GM19438 (cell line): Measurements from ENCODE around the gene TBCK.

Experiments used
- ATAC-seq: cut with Tn5 transposase; IDR thresholded peaks from one replicate; pipeline ENCODE4 v1.9.1; 2021; ENCODE audit warnings: low read depth; ENCODE audit not compliant: unreplicated experiment

The TBCK gene

DNA sequence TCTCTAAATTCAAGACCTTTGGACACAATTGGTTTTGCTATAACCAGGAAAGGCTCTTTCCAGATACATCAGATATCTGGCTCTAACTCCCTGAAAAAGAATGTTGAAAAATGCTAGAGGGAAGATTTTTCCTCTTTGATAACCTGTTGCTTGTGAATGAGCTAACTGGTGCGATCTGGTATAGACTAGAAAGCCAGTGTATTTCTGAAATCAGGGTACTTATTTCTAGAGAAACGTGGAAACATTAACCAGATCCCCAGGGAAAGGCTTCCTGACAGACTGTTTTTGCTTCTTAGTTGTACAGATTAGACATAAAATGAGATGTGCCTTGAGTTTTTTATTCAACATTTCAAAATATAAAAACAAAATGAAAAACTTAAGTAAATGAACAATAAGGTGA is 313.0 kb downstream of the TBCK start:
- ATAC-seq, result no peak

DNA sequence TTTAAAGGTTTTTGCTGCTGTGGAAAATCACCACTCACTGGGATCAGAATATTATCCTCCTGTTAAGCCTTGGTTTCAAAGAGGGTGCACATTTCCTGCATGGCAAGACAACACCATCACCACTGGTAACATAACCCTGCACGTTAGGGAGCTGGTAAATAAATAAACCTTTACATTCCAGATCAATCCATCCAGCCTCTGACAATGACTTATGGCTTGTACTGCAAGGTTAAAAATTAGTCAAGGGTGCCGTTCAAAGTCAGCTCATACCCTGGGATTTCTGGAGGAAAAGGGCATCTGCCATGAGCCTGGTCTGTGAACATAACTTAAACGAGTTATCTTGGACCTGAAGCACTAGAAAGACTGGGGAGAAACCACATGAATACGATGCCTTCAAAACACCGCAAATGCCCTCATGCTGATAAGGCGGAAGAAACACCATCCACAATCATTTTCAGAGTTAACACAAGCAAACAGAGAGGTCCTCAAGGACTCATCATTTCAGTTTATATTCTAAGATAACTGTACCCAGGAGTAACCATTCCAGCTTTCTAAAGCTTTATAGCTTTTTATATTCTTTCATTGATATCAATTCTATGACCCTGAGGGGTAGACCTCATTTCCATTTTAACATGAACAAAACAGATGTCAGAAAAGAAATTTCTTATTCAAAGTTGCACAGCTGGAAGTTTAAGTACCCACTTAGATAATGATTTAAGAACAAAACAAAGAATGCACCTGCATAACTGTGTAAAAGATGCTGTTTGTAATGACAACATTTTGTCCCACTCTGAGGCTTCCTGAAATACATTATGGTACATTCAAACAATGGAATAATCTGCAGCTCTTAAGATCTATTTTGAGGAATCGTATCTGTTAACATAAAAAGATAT is 317.6 kb downstream of the TBCK start:
- ATAC-seq, result no peak

DNA sequence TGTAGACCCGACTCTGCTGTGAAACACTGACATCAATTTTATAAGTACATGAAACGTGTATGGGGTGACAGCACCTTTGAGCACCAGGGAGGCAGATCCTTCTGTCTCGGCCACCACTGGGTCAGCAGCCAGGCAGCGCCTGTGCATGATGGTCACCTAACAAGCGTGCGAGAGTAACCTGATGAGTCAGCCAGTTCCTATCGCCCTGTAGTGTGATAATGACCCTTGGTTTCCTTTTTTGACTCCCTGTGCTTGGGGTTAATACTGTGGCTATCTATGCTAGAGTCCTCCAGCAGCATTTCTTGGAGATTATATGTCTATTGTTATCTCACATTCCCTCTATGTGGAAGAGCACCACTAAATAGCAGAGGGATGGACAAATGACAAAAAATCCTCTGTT is 319.2 kb downstream of the TBCK start:
- ATAC-seq, result no peak

DNA sequence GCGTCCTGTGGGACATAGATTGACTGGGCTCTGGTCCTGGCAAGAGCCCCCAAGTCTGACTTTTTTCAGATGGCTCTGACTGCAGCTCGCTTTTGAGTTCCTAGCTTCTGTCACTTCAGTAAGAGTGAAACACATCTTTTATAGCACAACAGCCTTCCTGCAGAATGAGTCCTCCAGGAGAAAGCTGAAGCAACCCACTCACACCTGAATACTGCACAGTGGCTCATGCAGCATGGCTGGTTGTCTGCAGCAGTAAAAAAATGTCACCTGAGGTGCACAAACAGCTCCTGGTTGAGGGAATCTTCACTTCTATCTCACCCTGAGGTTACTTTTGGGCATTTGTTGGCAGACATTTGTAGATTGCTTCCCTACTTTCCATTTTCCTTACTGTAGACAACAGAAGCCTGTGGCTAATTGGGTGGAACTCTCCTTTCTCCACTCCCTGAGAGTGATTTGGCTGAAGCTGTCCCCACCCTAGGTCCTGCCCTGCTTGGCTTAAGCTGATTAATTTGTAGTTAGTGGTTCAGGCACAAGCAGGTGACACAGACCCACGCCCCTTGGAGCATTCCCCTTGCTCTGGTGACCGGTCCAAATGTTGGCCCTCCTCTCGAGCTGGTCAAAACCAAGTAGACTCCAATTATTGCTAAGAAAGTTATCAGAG is 321.0 kb downstream of the TBCK start:
- no peak for ATAC-seq

DNA sequence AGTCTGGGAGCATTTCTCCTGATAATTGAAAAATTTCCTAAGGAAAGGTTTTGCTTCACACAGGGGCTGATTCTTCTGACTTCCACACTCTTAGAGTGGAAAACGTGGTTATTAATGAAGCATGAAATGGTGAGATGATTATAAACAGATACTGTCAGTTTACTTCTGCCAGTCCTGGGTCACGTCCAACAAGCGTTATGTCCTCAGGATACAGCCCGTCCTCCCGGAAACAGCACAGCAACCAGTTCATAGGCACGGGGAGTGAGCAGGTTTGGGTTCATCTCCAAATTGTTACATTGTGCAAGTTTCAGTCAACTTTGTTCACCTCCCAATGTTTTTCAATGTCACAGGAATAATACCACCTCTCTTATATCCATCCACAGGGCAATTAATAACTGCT is 321.9 kb downstream of the TBCK start:
- ATAC-seq, result no peak

DNA sequence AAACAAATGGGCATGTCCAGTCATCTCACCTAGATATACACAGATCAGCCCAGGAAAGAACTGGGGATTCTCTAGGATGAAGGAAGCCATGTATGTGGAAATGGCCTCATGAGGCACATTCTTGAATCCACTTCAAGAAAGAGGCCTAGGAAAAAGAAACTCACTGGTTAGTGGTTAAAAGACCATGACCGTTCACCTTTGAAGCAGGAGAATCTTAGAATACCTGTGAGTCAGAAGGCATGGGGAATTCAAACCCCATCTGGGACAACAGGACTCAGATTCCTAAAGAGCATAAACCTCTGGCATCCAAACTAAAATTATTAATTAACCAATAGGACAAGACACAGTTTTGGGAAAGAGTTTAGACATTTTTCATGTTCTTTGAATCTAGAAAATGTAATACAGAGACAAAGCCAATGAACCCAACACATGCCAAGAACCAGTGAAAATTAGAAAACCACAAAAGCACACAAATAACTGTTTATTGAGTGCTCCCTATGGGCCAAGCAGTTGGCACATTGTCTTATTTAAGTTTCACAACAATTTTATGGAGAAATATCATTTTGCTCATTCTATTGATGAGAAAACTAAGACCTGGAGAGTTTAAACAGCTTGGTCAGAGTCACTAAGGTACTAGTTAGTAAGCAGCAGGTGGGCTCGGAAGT is 323.2 kb downstream of the TBCK start:
- no peak for ATAC-seq

DNA sequence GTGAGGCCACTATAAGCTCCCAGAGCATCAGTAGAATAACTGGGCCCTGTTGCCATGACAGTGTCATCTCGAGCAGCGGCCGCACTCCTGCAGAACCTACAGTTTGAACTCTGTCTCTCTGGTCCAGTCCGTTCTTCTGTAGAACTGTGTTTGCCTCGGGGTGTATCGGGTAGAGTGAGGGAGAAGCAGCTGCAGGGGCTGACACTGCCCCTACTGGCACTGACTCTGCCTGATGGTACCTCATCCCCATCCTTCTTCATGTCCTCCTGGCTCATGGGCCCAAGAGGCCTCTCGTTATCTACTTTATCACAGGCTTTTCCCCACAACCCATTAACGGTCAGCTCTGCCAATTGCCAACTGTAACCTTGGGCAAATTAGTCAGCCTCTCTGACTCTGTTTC is 324.3 kb downstream of the TBCK start:
- ATAC-seq, result no peak
